Adrenal gland (tissue), 12 donors: ENCODE results near the gene DLEC1. TPM values are rescaled to one million over a fixed set of nuclear protein-coding genes. Genes with fewer than 3 reads are reported as not detected.

Experiments
- DNase-seq, 7 donors: peaks; one replicate each; pipeline ENCODE4 v3.0.0-alpha.2; 2019 to 2020
- H3K27ac ChIP-seq, 5 donors: fragments of 200-600 bp; sonication (generic) in 4 of 5; 1 replicate in 3 of 5; 2 replicates in 2 of 5; pipeline versions ENCODE4 v1.5.1 to v1.8.0; 2016 to 2020; ENCODE audit warnings: mild to moderate bottlenecking in 1 of 5
- H3K27me3 ChIP-seq: fragments of 200-600 bp; 2 replicates; pipeline ENCODE4 v1.8.0; 2021
- H3K36me3 ChIP-seq, 2 donors: fragments of 200-600 bp; replicated peaks in 1 of 2; 1 replicate in 1 of 2; 2 replicates in 1 of 2; pipeline versions ENCODE4 v1.5.1 to v1.8.0; 2018 to 2022
- H3K4me1 ChIP-seq, 2 donors: fragments of 200-600 bp; replicated peaks in 1 of 2; 1 replicate in 1 of 2; 2 replicates in 1 of 2; pipeline versions ENCODE4 v1.5.1 to v1.8.0; 2018 to 2021
- H3K4me3 ChIP-seq, 4 donors: fragments of 200-600 bp; sonication (generic) in 3 of 4; one replicate each; pipeline ENCODE4 v1.5.1; 2016 to 2018
- H3K9me3 ChIP-seq, 3 donors: fragments of 200-600 bp; sonication (generic) in 1 of 3; replicated peaks in 1 of 3; 1 replicate in 2 of 3; 2 replicates in 1 of 3; pipeline versions ENCODE4 v1.5.1 to v1.8.0; 2016 to 2021
- POLR2A ChIP-seq, 2 donors: fragments of 450-650 bp; IDR thresholded peaks; one replicate each; pipeline ENCODE4 v1.6.1; 2017; ENCODE audit warnings: antibody characterized with exemption in 2 of 2, mild to moderate bottlenecking in 2 of 2, moderate library complexity in 1 of 2
- whole genome bisulfite sequencing, 4 donors: extraction: QIAGEN DNeasy Blood & Tissue Kit in 2 of 4; methylation state at CpG; one replicate each; pipeline versions ENCODE4 v1.1.5 to v1.1.7; 2013 to 2017; 5-methylcytosine and 5-hydroxymethylcytosine counted together
- intact Hi-C, 2 donors: fragments of 100-400 bp; cut with DNase I; formaldehyde crosslinking; loops; one replicate each; pipeline versions ENCODE4 v1.14.1 to v1.15.0; 2022 to 2023
- polyA plus RNA-seq, 3 donors: library from polyadenylated mRNA; stranded (reverse); fragments of 200-250 nt in 2 of 3; fragments of 350-450 nt in 1 of 3; fragmentation: Illumina TruSeq in 1 of 3; extraction: RNeasy Lipid Tissue Mini Kit (QIAGEN cat#74804) in 1 of 3; gene quantifications; one replicate each; pipeline ENCODE4 v1.2.3, GENCODE V29; 2013 to 2014
- small RNA-seq, 2 donors: library from RNA; depleted of rRNA; stranded (forward); fragments of <200 nt; gene quantifications; one replicate each; pipeline ENCODE3, GENCODE V24; 2016
- total RNA-seq, 9 donors: library from RNA; depleted of rRNA in 4 of 9; stranded (reverse); fragments of >200 nt in 4 of 9; fragments of 120-200 nt in 1 of 9; fragmentation: NEBNext Ultra II Directional in 1 of 9; extraction: Animal tissue kit (Norgen Biotek cat#: 25700) in 1 of 9; gene quantifications; one replicate each; pipeline versions ENCODE4 v1.1.0 to v1.2.4, GENCODE V29; 2013 to 2023
- TF ChIP-seq, protein P1 (sequence below), 6 experiments: fragments of 450-650 bp in 4 of 6; fragments of 200-600 bp in 2 of 6; sonication (generic) in 1 of 6; IDR thresholded peaks; 1 replicate in 5 of 6; 2 replicates in 1 of 6; pipeline versions ENCODE4 v1.5.1 to v1.8.0; 2016 to 2021; ENCODE audit warnings: antibody characterized with exemption in 6 of 6, mild to moderate bottlenecking in 2 of 6, moderate library complexity in 1 of 6
- donor health status: healthy with polysubstance abuse.
- donor health status: Bipolar disorder and iron deficiency.
- donor health status: DM: yes; HTN: yes; CAD: no.
- donor health status: DM: no; HTN: no; CAD: no.
- donor health status: DM: no; HTN: no; CAD: no.
- donor health status: DM: yes; HTN: yes; CAD: no.

The DLEC1 gene
- total and polyA plus RNA-seq, 12 donors = 0.18 to 2.0 (median 1.1) TPM

DNA sequence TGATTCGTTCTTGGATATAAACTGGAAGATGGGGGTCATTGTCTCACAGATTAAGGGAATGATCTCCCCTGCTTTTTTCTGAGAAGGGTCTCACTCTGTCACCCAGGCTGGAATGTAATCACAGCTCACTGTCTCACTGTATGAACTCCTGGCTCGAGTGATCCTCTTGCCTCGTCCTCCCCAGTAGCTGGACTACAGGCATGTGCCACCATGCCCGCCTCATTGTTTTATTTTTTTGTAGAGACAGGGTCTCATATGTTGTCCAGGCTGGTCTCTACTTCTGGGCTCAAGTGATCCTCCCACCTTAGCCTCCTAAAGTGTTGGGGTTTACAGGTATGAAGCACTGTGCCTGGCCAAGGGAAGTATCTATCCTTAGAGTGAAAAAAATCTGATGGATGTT, 131.7 kb downstream of the DLEC1 start:
- Histone ChIP-seq H3K4me1 (peaks cover 10 to 39% of the 10 kb centered on the region in 2 donors), H3K27ac (no peak overlapping the region), H3K9me3 (no peaks in the 10 kb centered on the region), H3K4me3 (no peak overlapping the region), H3K36me3 (no peaks in the 10 kb centered on the region), H3K27me3 (no peaks in the 10 kb centered on the region)
- no peak for TF ChIP-seq POLR2A (IDR thresholded peaks at IDR 0.05)
- TF ChIP-seq, protein P1, sequence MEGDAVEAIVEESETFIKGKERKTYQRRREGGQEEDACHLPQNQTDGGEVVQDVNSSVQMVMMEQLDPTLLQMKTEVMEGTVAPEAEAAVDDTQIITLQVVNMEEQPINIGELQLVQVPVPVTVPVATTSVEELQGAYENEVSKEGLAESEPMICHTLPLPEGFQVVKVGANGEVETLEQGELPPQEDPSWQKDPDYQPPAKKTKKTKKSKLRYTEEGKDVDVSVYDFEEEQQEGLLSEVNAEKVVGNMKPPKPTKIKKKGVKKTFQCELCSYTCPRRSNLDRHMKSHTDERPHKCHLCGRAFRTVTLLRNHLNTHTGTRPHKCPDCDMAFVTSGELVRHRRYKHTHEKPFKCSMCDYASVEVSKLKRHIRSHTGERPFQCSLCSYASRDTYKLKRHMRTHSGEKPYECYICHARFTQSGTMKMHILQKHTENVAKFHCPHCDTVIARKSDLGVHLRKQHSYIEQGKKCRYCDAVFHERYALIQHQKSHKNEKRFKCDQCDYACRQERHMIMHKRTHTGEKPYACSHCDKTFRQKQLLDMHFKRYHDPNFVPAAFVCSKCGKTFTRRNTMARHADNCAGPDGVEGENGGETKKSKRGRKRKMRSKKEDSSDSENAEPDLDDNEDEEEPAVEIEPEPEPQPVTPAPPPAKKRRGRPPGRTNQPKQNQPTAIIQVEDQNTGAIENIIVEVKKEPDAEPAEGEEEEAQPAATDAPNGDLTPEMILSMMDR (IDR thresholded peaks at IDR 0.05) = no peak
- no peak for DNase-seq
- intact Hi-C loops = no loop called here
- 91 to 93% (median 92%) methylated on average over 4 of the region's 4 CpGs for WGBS, 4 donors

GRCh38 chr3:38171622-38172021, 132.6 kb downstream of the DLEC1 start:
- TF ChIP-seq, protein P1 (IDR thresholded peaks at IDR 0.05) = no peak
- TF ChIP-seq POLR2A (IDR thresholded peaks at IDR 0.05) = no peak
- no peaks in the 10 kb centered on the region for H3K36me3 ChIP-seq
- H3K4me3 ChIP-seq = no peak overlapping the region
- no peaks in the 10 kb centered on the region for H3K9me3 ChIP-seq
- H3K27ac ChIP-seq = no peak overlapping the region
- H3K4me1 ChIP-seq = peaks cover 5 to 34% of the 10 kb centered on the region in 2 donors
- intact Hi-C loops = no loop called here
- no peaks in the 10 kb centered on the region for H3K27me3 ChIP-seq
- 83 to 93% (median 89%) methylated on average over 2 of the region's 2 CpGs for WGBS, 4 donors
- no peak for DNase-seq

Small RNA genes within 50 kb of the gene (small RNA-seq; reads per million reads assigned to genes)
- 0 reads per million in 2 donors for gene RF00019

Other genes with a start within 250 kb of the DLEC1 start
- 10 to 100 TPM in 8 of 9 donors, 1 to 10 TPM in 1; 9.7 to 27.7 (median 17.8) TPM for gene CTDSPL, start 177.3 kb upstream of the DLEC1 start, total RNA-seq
- 10 to 100 TPM in 2 of 3 donors, 1 to 10 TPM in 1; 6.4 to 12.7 (median 10.9) TPM for gene CTDSPL, start 177.3 kb upstream of the DLEC1 start, polyA plus RNA-seq
- 1 to 10 TPM; 2.5 to 8.0 (median 7.2) TPM for gene VILL, start 48.4 kb upstream of the DLEC1 start, total RNA-seq
- 10 to 100 TPM in 1 of 3 donors, 1 to 10 TPM in 2; 1.7 to 18.0 (median 9.7) TPM for gene VILL, start 48.4 kb upstream of the DLEC1 start, polyA plus RNA-seq
- gene PLCD1, start 9.6 kb upstream of the DLEC1 start, total RNA-seq = 10 to 100 TPM in 8 of 9 donors, 1 to 10 TPM in 1; 9.7 to 97.3 (median 24.3) TPM
- 10 to 100 TPM; 11.3 to 42.7 (median 40.9) TPM for gene PLCD1, start 9.6 kb upstream of the DLEC1 start, polyA plus RNA-seq
- gene ACAA1, start 97.9 kb downstream of the DLEC1 start, total RNA-seq = 100 to 1,000 TPM in 6 of 9 donors, 10 to 100 TPM in 3; 42.3 to 150 (median 101) TPM
- 100 to 1,000 TPM in 2 of 3 donors, 10 to 100 TPM in 1; 75.8 to 200 (median 165) TPM for gene ACAA1, start 97.9 kb downstream of the DLEC1 start, polyA plus RNA-seq
- gene MYD88, start 99.5 kb downstream of the DLEC1 start, total RNA-seq = 10 to 100 TPM in 8 of 9 donors, 1 to 10 TPM in 1; 3.8 to 46.6 (median 40.7) TPM
- 10 to 100 TPM; 22.6 to 29.9 (median 22.6) TPM for gene MYD88, start 99.5 kb downstream of the DLEC1 start, polyA plus RNA-seq
- gene OXSR1, start 126.3 kb downstream of the DLEC1 start, total RNA-seq = 10 to 100 TPM; 23.9 to 47.5 (median 29.4) TPM
- gene OXSR1, start 126.3 kb downstream of the DLEC1 start, polyA plus RNA-seq = 10 to 100 TPM; 14.8 to 38.9 (median 19.1) TPM
- gene SLC22A13, start 226.6 kb downstream of the DLEC1 start, total RNA-seq = under 1 TPM in 4 of 9 donors, not detected in 5; 0.06 to 0.42 (median 0.33) TPM
- under 1 TPM in 2 of 3 donors, not detected in 1; 0.07 to 0.16 TPM for gene SLC22A13, start 226.6 kb downstream of the DLEC1 start, polyA plus RNA-seq
- under 1 TPM in 4 of 9 donors, not detected in 5; 0.11 to 0.31 (median 0.12) TPM for gene SLC22A14, start 243.1 kb downstream of the DLEC1 start, total RNA-seq
- gene SLC22A14, start 243.1 kb downstream of the DLEC1 start, polyA plus RNA-seq = under 1 TPM; 0.07 to 0.32 (median 0.10) TPM